PC-3 (cell line): ENCODE results near the gene NTMT2. TPM values are rescaled to one million over a fixed set of nuclear protein-coding genes. Genes with fewer than 3 reads are reported as not detected.

Source experiments
- ATAC-seq: fragments of 200-7000 bp; cut with Tn5 transposase; 2 replicates; pipeline ENCODE4 v1.9.1; 2020; ENCODE audit warnings: mild to moderate bottlenecking, moderate library complexity
- BruUV-seq: library from RNA; stranded (reverse); fragments of 400-500 nt; replicated peaks from 2 replicates; lab custom pipeline; 2021; lab: Mats Ljungman, UMichigan
- CTCF ChIA-PET: fragments of 300-600 bp; sonication (Branson Sonifier 250); formaldehyde crosslinking; loops from one replicate; lab custom pipeline; 2022; ENCODE audit warnings: antibody characterized with exemption; lab: Charles Lee
- POLR2A ChIA-PET: fragments of 300-600 bp; sonication (Branson Sonifier 250); formaldehyde crosslinking; loops from one replicate; lab custom pipeline; 2022; ENCODE audit warnings: antibody characterized with exemption; ENCODE audit not compliant: unreplicated experiment; lab: Charles Lee
- DNase-seq: peaks from one replicate; pipeline ENCODE4 v3.0.0-alpha.2; 2015
- H2AFZ ChIP-seq: fragments of 300-600 bp; sonication (generic); 2 replicates; pipeline ENCODE4 v1.6.0; 2016; ENCODE audit warnings: antibody characterized with exemption, low read length
- H3F3A ChIP-seq: fragments of 300-600 bp; sonication (generic); one replicate; pipeline ENCODE4 v1.6.0; 2017; ENCODE audit warnings: antibody characterized with exemption, low read length, control low read depth, mild to moderate bottlenecking; ENCODE audit not compliant: unreplicated experiment
- H3K27ac ChIP-seq: fragments of 300-600 bp; sonication (generic); 2 replicates; pipeline ENCODE4 v1.5.1; 2016; ENCODE audit warnings: mild to moderate bottlenecking, low read length
- H3K27me3 ChIP-seq: fragments of 300-600 bp; sonication (generic); 2 replicates; pipeline ENCODE4 v1.6.1; 2016; ENCODE audit warnings: low read length, mixed read lengths
- H3K36me3 ChIP-seq: fragments of 300-600 bp; sonication (generic); 2 replicates; pipeline ENCODE4 v1.6.1; 2016; ENCODE audit warnings: low read depth, mixed run types, low read length, mixed read lengths
- H3K4me1 ChIP-seq: fragments of 300-600 bp; sonication (generic); 2 replicates; pipeline ENCODE4 v1.5.1; 2016; ENCODE audit warnings: low read length; ENCODE audit not compliant: insufficient read depth
- H3K4me2 ChIP-seq: fragments of 300-600 bp; sonication (generic); 2 replicates; pipeline ENCODE4 v1.6.0; 2016; ENCODE audit warnings: low read length
- H3K4me3 ChIP-seq: fragments of 300-600 bp; sonication (generic); 2 replicates; pipeline ENCODE4 v1.5.1; 2016; ENCODE audit warnings: mild to moderate bottlenecking, low read length, mixed read lengths
- H3K79me2 ChIP-seq: fragments of 300-600 bp; sonication (generic); 2 replicates; pipeline ENCODE4 v1.6.1; 2017; ENCODE audit warnings: low read length, mixed read lengths
- H3K9ac ChIP-seq: fragments of 300-600 bp; sonication (generic); 2 replicates; pipeline ENCODE4 v1.6.0; 2016; ENCODE audit warnings: mild to moderate bottlenecking, low read length
- H3K9me2 ChIP-seq: fragments of 300-600 bp; sonication (generic); replicated peaks from 2 replicates; pipeline ENCODE4 v1.6.1; 2016; ENCODE audit warnings: mixed run types, low read length, mixed read lengths
- H3K9me3 ChIP-seq: fragments of 300-600 bp; sonication (generic); 2 replicates; pipeline ENCODE4 v1.6.1; 2016; ENCODE audit warnings: low read length, mixed read lengths
- H4K20me1 ChIP-seq: fragments of 300-600 bp; sonication (generic); 2 replicates; pipeline ENCODE4 v1.6.1; 2016; ENCODE audit warnings: low read length, mixed read lengths
- CTCF ChIP-seq: fragments of 300-600 bp; sonication (generic); conservative IDR thresholded peaks from 2 replicates; pipeline ENCODE4 v1.5.1; 2017; ENCODE audit warnings: antibody characterized with exemption, low read depth, mild to moderate bottlenecking, low read length
- EZH2 ChIP-seq: fragments of 300-600 bp; sonication (generic); IDR thresholded peaks from one replicate; pipeline ENCODE4 v1.6.1; 2017; ENCODE audit warnings: antibody characterized with exemption, mild to moderate bottlenecking, low read length; ENCODE audit not compliant: unreplicated experiment
- EZH2phosphoT487 ChIP-seq: fragments of 300-600 bp; sonication (generic); IDR thresholded peaks from 2 replicates; pipeline ENCODE4 v1.6.1; 2018; ENCODE audit warnings: mild to moderate bottlenecking, antibody characterized with exemption, low read length, borderline replicate concordance
- intact Hi-C: fragments of 100-400 bp; cut with micrococcal nuclease; formaldehyde crosslinking; loops from 2 replicates; pipeline ENCODE4 v1.9.0; 2023
- total RNA-seq: library from RNA; depleted of rRNA; stranded (reverse); fragments of >200 nt; gene quantifications from 2 replicates; pipeline ENCODE4 v1.2.3, GENCODE V29; 2014

The NTMT2 gene
- total RNA-seq, 1 experiment from 2014 or later = not detected

- BruUV-seq = no TSS peak
- CTCF ChIA-PET = no interaction called here
Observed at GRCh38 chr1:170174395-170174794, 28.6 kb downstream of the NTMT2 start.

GRCh38 chr1:170175041-170175440 is 29.3 kb downstream of the NTMT2 start:
- Histone ChIP-seq H3K36me3 (no peaks in the 10 kb centered on the region), H3F3A (no peaks in the 10 kb centered on the region), H3K9me2 (no peaks in the 10 kb centered on the region), H3K4me2 (no peak overlapping the region), H3K9me3 (no peaks in the 10 kb centered on the region), H3K4me3 (no peak overlapping the region), H3K27me3 (no peaks in the 10 kb centered on the region), H3K27ac (no peak overlapping the region), H3K9ac (no peak overlapping the region), H3K4me1 (no peaks in the 10 kb centered on the region), H3K79me2 (no peaks in the 10 kb centered on the region), H2AFZ (no peak overlapping the region), H4K20me1 (no peaks in the 10 kb centered on the region)
- intact Hi-C loops = no loop called here
- TF ChIP-seq EZH2 = no peak
- POLR2A ChIA-PET = no interaction called here
- no TSS peak for BruUV-seq
- DNase-seq = no peak
- CTCF ChIA-PET = no interaction called here
- no peak for ATAC-seq

More at GRCh38 chr1:170174395-170174794, 28.6 kb downstream of the NTMT2 start:
- Histone ChIP-seq H3F3A (no peaks in the 10 kb centered on the region), H3K9me2 (no peaks in the 10 kb centered on the region), H3K4me2 (no peak overlapping the region), H3K27ac (no peak overlapping the region), H3K27me3 (no peaks in the 10 kb centered on the region), H3K9me3 (no peaks in the 10 kb centered on the region), H3K9ac (no peak overlapping the region), H2AFZ (no peak overlapping the region), H3K4me1 (no peaks in the 10 kb centered on the region), H3K36me3 (no peaks in the 10 kb centered on the region), H4K20me1 (no peaks in the 10 kb centered on the region), H3K4me3 (no peak overlapping the region), H3K79me2 (no peaks in the 10 kb centered on the region)
- TF ChIP-seq CTCF (no peak), EZH2phosphoT487 (no peak), EZH2 (no peak)
- intact Hi-C loops = no loop called here
- POLR2A ChIA-PET = no interaction called here
- DNase-seq = no peak
- ATAC-seq = no peak

- no peaks in the 10 kb centered on the region for H4K20me1 ChIP-seq
- H3K4me2 ChIP-seq = no peak overlapping the region
- H3K9me3 ChIP-seq = no peaks in the 10 kb centered on the region
- no peak overlapping the region for H3K9ac ChIP-seq
- H3F3A ChIP-seq = no peaks in the 10 kb centered on the region
- no peak overlapping the region for H3K27ac ChIP-seq
- H3K27me3 ChIP-seq = no peaks in the 10 kb centered on the region
- no peak overlapping the region for H3K4me3 ChIP-seq
- H3K4me1 ChIP-seq = no peaks in the 10 kb centered on the region
- no peak overlapping the region for H2AFZ ChIP-seq
- ChIA-PET POLR2A (no interaction called here), CTCF (no interaction called here)
- no peaks in the 10 kb centered on the region for H3K36me3 ChIP-seq
- no peaks in the 10 kb centered on the region for H3K9me2 ChIP-seq
- no peaks in the 10 kb centered on the region for H3K79me2 ChIP-seq
- ATAC-seq (no peak), DNase-seq (no peak)
- no peak for TF ChIP-seq EZH2
- no peak for TF ChIP-seq CTCF
- TF ChIP-seq EZH2phosphoT487 = no peak
- no TSS peak for BruUV-seq
- intact Hi-C loops = no loop called here
Observed at GRCh38 chr1:170175484-170175883, 29.7 kb downstream of the NTMT2 start.
